Left lung (tissue), 10 donors: ENCODE results near the gene MYO18B. TPM values are rescaled to one million over a fixed set of nuclear protein-coding genes. Genes with fewer than 3 reads are reported as not detected.

Experiments
- ATAC-seq: fragments of 200-7000 bp; cut with Tn5 transposase; one replicate; pipeline ENCODE4 v1.9.1; 2020; ENCODE audit warnings: moderate library complexity
- DNase-seq, 4 donors: peaks; one replicate each; pipeline ENCODE4 v3.0.0-alpha.2; 2013 to 2020
- H3K27ac ChIP-seq, 2 donors: fragments of 200-600 bp; sonication (generic) in 1 of 2; one replicate each; pipeline versions ENCODE4 v1.5.0 to v1.8.0; 2020 to 2021
- H3K27me3 ChIP-seq, 2 donors: fragments of 200-600 bp; sonication (generic) in 1 of 2; one replicate each; pipeline versions ENCODE4 v1.5.0 to v1.8.0; 2020 to 2021
- H3K36me3 ChIP-seq, 2 donors: fragments of 200-600 bp; sonication (generic) in 1 of 2; one replicate each; pipeline versions ENCODE4 v1.5.0 to v1.8.0; 2020 to 2021
- H3K4me1 ChIP-seq, 2 donors: fragments of 200-600 bp; one replicate each; pipeline ENCODE4 v1.8.0; 2021
- H3K4me3 ChIP-seq, 2 donors: fragments of 200-600 bp; sonication (generic) in 1 of 2; one replicate each; pipeline versions ENCODE4 v1.5.0 to v1.8.0; 2020 to 2021; ENCODE audit warnings: mild to moderate bottlenecking in 1 of 2
- H3K9me3 ChIP-seq, 2 donors: fragments of 200-600 bp; sonication (generic) in 1 of 2; one replicate each; pipeline versions ENCODE4 v1.5.0 to v1.8.0; 2020 to 2021
- CTCF ChIP-seq, 2 donors: fragments of 200-600 bp; sonication (generic) in 1 of 2; IDR thresholded peaks; one replicate each; pipeline versions ENCODE4 v1.5.0 to v1.8.0; 2021; ENCODE audit warnings: antibody characterized with exemption in 2 of 2
- intact Hi-C, 2 donors: fragments of 100-400 bp; cut with DNase I; formaldehyde crosslinking; loops; one replicate each; pipeline versions ENCODE4 v1.11.2 to v1.14.2; 2022
- polyA plus RNA-seq, 6 donors: library from polyadenylated mRNA; unstranded; fragments of 120-200 nt; gene quantifications; one replicate each; pipeline ENCODE4 v1.2.1, GENCODE V29; 2013; ENCODE audit not compliant: insufficient read length in 6 of 6
- total RNA-seq, 2 donors: library from RNA; stranded (reverse); fragmentation: NEBNext Ultra II Directional; extraction: Animal tissue kit (Norgen Biotek cat#: 25700); gene quantifications; one replicate each; pipeline ENCODE4 v1.2.1, GENCODE V29; 2021
- donor health status: DM: no; HTN: yes; CAD: no.
- donor health status: DM: no; HTN: no; CAD: no.

The MYO18B gene
- total and polyA plus RNA-seq, 8 donors, result 0.06 to 0.37 (median 0.15) TPM

- H3K36me3 ChIP-seq, result no peaks in the 10 kb centered on the region
- intact Hi-C loops, result no loop called here
- no peak overlapping the region for H3K27ac ChIP-seq
- H3K27me3 ChIP-seq, result peaks cover 0 to 55% of the 10 kb centered on the region in 2 donors
- H3K4me1 ChIP-seq, result no peaks in the 10 kb centered on the region
- no peak for DNase-seq
- no peak for TF ChIP-seq CTCF (IDR thresholded peaks at IDR 0.05)
- H3K4me3 ChIP-seq, result no peak overlapping the region
- H3K9me3 ChIP-seq, result no peaks in the 10 kb centered on the region
- no peak for ATAC-seq
Observed at GRCh38 chr22:26053737-26054316, 311.8 kb downstream of the MYO18B start.

- DNase-seq, result no peak
- no peaks in the 10 kb centered on the region for H3K4me1 ChIP-seq
- H3K4me3 ChIP-seq, result no peak overlapping the region
- intact Hi-C loops, result no loop called here
- TF ChIP-seq CTCF (IDR thresholded peaks at IDR 0.05), result no peak
- H3K27ac ChIP-seq, result no peak overlapping the region
- no peak for ATAC-seq
- H3K9me3 ChIP-seq, result no peaks in the 10 kb centered on the region
- no peaks in the 10 kb centered on the region for H3K36me3 ChIP-seq
- H3K27me3 ChIP-seq, result peaks cover 0 to 57% of the 10 kb centered on the region in 2 donors
Observed at GRCh38 chr22:26054841-26055605, 313.0 kb downstream of the MYO18B start.

- Histone ChIP-seq H3K36me3 (no peaks in the 10 kb centered on the region), H3K4me1 (no peaks in the 10 kb centered on the region), H3K27me3 (peaks cover 0 to 59% of the 10 kb centered on the region in 2 donors), H3K27ac (no peak overlapping the region), H3K9me3 (no peaks in the 10 kb centered on the region), H3K4me3 (no peak overlapping the region)
- intact Hi-C loops, result no loop called here
- TF ChIP-seq CTCF (IDR thresholded peaks at IDR 0.05), result no peak
- ATAC-seq, result no peak
- no peak for DNase-seq
Observed at GRCh38 chr22:26055693-26056092, 313.7 kb downstream of the MYO18B start.

- Histone ChIP-seq H3K27ac (no peak overlapping the region), H3K4me1 (no peaks in the 10 kb centered on the region), H3K9me3 (no peaks in the 10 kb centered on the region), H3K36me3 (no peaks in the 10 kb centered on the region), H3K27me3 (peaks cover 0 to 56% of the 10 kb centered on the region in 2 donors), H3K4me3 (no peak overlapping the region)
- intact Hi-C loops, result no loop called here
- ATAC-seq (no peak), DNase-seq (no peak)
- TF ChIP-seq CTCF (IDR thresholded peaks at IDR 0.05), result no peak
Observed at GRCh38 chr22:26056455-26057200, 314.6 kb downstream of the MYO18B start.

- no peak for DNase-seq
- Histone ChIP-seq H3K27ac (no peak overlapping the region), H3K4me3 (no peak overlapping the region), H3K4me1 (no peaks in the 10 kb centered on the region), H3K36me3 (no peaks in the 10 kb centered on the region), H3K9me3 (no peaks in the 10 kb centered on the region), H3K27me3 (peaks cover 0 to 54% of the 10 kb centered on the region in 2 donors)
- ATAC-seq, result no peak
- intact Hi-C loops, result no loop called here
- TF ChIP-seq CTCF (IDR thresholded peaks at IDR 0.05), result no peak
Observed at GRCh38 chr22:26057731-26058130, 315.7 kb downstream of the MYO18B start.
